Kidney capillary endothelial cell (primary cell): Measurements from ENCODE around the gene UGT1A6.

Experiments used
- DNase-seq: peaks from one replicate; pipeline ENCODE4 v3.0.0-alpha.2; 2018; ENCODE audit warnings: low spot score

Gene UGT1A6

GRCh38 chr2:233768076-233768475 lies 75.4 kb downstream of the UGT1A6 start:
- no peak for DNase-seq

- no peak for DNase-seq
Observed at GRCh38 chr2:233769260-233769659, 76.6 kb downstream of the UGT1A6 start.

GRCh38 chr2:233772153-233772552 lies 79.5 kb downstream of the UGT1A6 start:
- DNase-seq, result no peak

GRCh38 chr2:233772583-233772982 lies 79.9 kb downstream of the UGT1A6 start:
- no peak for DNase-seq

GRCh38 chr2:233773854-233774253 lies 81.2 kb downstream of the UGT1A6 start:
- DNase-seq, result no peak

GRCh38 chr2:233775414-233775813 lies 82.7 kb downstream of the UGT1A6 start:
- no peak for DNase-seq

- DNase-seq, result no peak
Observed at GRCh38 chr2:233778030-233778429, 85.3 kb downstream of the UGT1A6 start, which contains the start of gene MROH2A. Gene MROH2A (plus strand): TSS chr2:233778330. CDS start chr2:233779359, 1,029 bp downstream.

- no peak for DNase-seq
Observed at GRCh38 chr2:233779722-233780121, 87.0 kb downstream of the UGT1A6 start.

- DNase-seq, result no peak
Observed at GRCh38 chr2:233780771-233781170, 88.1 kb downstream of the UGT1A6 start.

- no peak for DNase-seq
Observed at GRCh38 chr2:233789554-233789953, 96.9 kb downstream of the UGT1A6 start.

GRCh38 chr2:233791151-233791882 lies 98.6 kb downstream of the UGT1A6 start:
- no peak for DNase-seq

- DNase-seq, result no peak
Observed at GRCh38 chr2:233791883-233792329, 99.2 kb downstream of the UGT1A6 start.

GRCh38 chr2:233792720-233793119 lies 100.0 kb downstream of the UGT1A6 start:
- no peak for DNase-seq

- no peak for DNase-seq
Observed at GRCh38 chr2:233793465-233794127, 100.9 kb downstream of the UGT1A6 start.

GRCh38 chr2:233794128-233794658 lies 101.5 kb downstream of the UGT1A6 start:
- no peak for DNase-seq

- DNase-seq, result no peak
Observed at GRCh38 chr2:233795735-233796171, 103.1 kb downstream of the UGT1A6 start.

- no peak for DNase-seq
Observed at GRCh38 chr2:233796254-233796653, 103.6 kb downstream of the UGT1A6 start.

GRCh38 chr2:233798335-233799086 lies 105.8 kb downstream of the UGT1A6 start:
- no peak for DNase-seq

GRCh38 chr2:233799087-233799665 lies 106.5 kb downstream of the UGT1A6 start:
- DNase-seq, result no peak

- DNase-seq, result no peak
Observed at GRCh38 chr2:233799716-233800115, 107.0 kb downstream of the UGT1A6 start.

GRCh38 chr2:233800208-233800607 lies 107.5 kb downstream of the UGT1A6 start:
- no peak for DNase-seq
